Measurements from ENCODE around the gene GP2. TPM values are rescaled to one million over a fixed set of nuclear protein-coding genes. Genes with fewer than 3 reads are reported as not detected.

Gene GP2
- polyA plus RNA-seq, 1 of the 3 experiments (the other 2 are of a cell fraction) = not detected

DNA sequence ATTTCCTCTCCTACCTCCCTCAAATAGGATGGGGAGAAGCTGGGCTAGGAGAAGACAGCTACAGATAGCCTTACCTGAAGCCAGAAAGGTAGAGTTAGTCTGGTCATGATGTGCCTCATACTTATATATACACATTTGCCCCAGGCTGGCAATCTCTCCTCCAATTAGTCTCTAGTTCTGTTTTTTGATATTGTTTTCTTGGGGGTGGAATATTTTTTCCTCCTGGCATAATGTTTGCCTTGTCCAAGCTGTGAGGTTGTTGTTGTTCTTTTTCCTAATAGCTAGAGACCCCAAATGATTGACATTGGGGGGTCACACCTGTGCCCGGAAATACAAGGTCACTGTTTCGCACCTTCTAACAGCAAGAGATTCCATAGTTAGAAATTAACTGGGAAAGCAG lies 25.3 kb upstream of the GP2 start, which contains the start of gene UMOD:
Gene UMOD (minus strand): TSS at position 101 of the 400 bp plus-strand sequence. CDS start 1,978 bp downstream, outside the sequence.
- DNase-seq = no peak
- Histone ChIP-seq H3K79me2 (ENCODE audit: insufficient read depth) (no peaks in the 10 kb centered on the region), H4K20me1 (ENCODE audit: insufficient read depth) (no peaks in the 10 kb centered on the region), H2AFZ (ENCODE audit: low read depth) (no peak within 1 kb of the TSS), H3K27ac (ENCODE audit: low read depth in 2 of 2, low read length in 1 of 2) (no peak within 1 kb of the TSS), H3F3A (replicated peaks; ENCODE audit: insufficient read depth) (no peaks in the 10 kb centered on the region), H3K36me3 (replicated peaks in 1 of 2; ENCODE audit: control insufficient read depth in 1 of 2, insufficient read depth in 2 of 2, low read length in 1 of 2) (no peaks in the 10 kb centered on the region), H3K27me3 (ENCODE audit: insufficient read depth) (no peaks in the 10 kb centered on the region; the same call in 1 of the 2 replicates), H3K9me2 (no peaks in the 10 kb centered on the region), H3K4me2 (no peak within 1 kb of the TSS), H3K4me3 (ENCODE audit: low read depth in 2 of 2, low read length in 1 of 2) (no peak within 1 kb of the TSS), H3K9ac (no peak within 1 kb of the TSS), H3K4me1 (ENCODE audit: control insufficient read depth in 1 of 2, insufficient read depth in 2 of 2, low read depth in 1 of 2, low read length in 1 of 2) (no peaks in the 10 kb centered on the region; a peak in 1 of 4 replicates), H3K9me3 (no peaks in the 10 kb centered on the region)
- CTCF ChIA-PET = interaction anchor here (1.3 kb wide), 1 partner anchor 52 kb away, joined by 3 read pairs; no protein-coding TSS in a partner anchor
- 18% methylated on average over 2 of the region's 2 CpGs for WGBS (ENCODE audit: low lambda C conversion rate)
- TF ChIP-seq NRF1 (IDR thresholded peaks at IDR 0.05; ENCODE audit: low read depth, low read length) (no peak), JUND (IDR thresholded peaks at IDR 0.05) (no peak), MEF2A (IDR thresholded peaks at IDR 0.05; ENCODE audit: borderline replicate concordance, low read depth) (no peak), TEAD4 (IDR thresholded peaks at IDR 0.05; ENCODE audit: borderline replicate concordance, insufficient read depth) (no peak)
- POLR2A ChIA-PET = no interaction called here

DNA sequence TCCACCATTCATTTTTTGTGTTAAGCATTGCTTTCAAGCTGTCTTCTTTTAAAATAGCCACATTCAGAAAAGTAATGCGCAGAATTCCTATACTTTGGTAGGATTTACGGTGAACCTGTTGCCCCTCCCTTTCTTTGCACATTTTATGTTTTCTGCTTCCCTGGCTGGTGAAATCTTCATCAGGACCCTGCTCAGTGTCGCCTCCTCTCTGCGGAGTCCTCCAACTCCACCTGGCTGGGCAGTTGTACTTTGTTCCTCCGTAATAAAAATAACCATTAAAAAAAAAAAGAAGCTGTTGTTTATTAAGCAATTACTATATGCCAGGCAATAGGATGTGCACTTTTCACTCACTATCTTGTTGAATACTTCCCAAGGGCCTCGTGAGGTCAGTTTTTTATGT lies 22.3 kb upstream of the GP2 start:
- Histone ChIP-seq H3K4me2 (no peak overlapping the region), H3K27me3 (ENCODE audit: insufficient read depth) (no peaks in the 10 kb centered on the region; the same call in 1 of the 2 replicates), H3K36me3 (replicated peaks in 1 of 2; ENCODE audit: control insufficient read depth in 1 of 2, insufficient read depth in 2 of 2, low read length in 1 of 2) (no peaks in the 10 kb centered on the region), H3K9ac (no peak overlapping the region), H4K20me1 (ENCODE audit: insufficient read depth) (no peaks in the 10 kb centered on the region), H3K79me2 (ENCODE audit: insufficient read depth) (no peaks in the 10 kb centered on the region), H3K4me3 (ENCODE audit: low read depth in 2 of 2, low read length in 1 of 2) (no peak overlapping the region), H3F3A (replicated peaks; ENCODE audit: insufficient read depth) (no peaks in the 10 kb centered on the region), H2AFZ (ENCODE audit: low read depth) (no peak overlapping the region), H3K9me3 (no peaks in the 10 kb centered on the region), H3K9me2 (no peaks in the 10 kb centered on the region), H3K27ac (ENCODE audit: low read depth in 2 of 2, low read length in 1 of 2) (no peak overlapping the region), H3K4me1 (ENCODE audit: control insufficient read depth in 1 of 2, insufficient read depth in 2 of 2, low read depth in 1 of 2, low read length in 1 of 2) (no peaks in the 10 kb centered on the region; a peak in 1 of 4 replicates)
- ChIA-PET CTCF (interaction anchor here (0.6 to 1.2 kb wide), 3 partner anchors 16 to 442 kb away, joined by 3 to 4 read pairs (median 3); no protein-coding TSS in a partner anchor), POLR2A (no interaction called here)
- DNase-seq = no peak
- no peak for TF ChIP-seq GATA2 (CRISPR knock-in tag; IDR thresholded peaks at IDR 0.05)
- no peak for TF ChIP-seq RXRA (IDR thresholded peaks at IDR 0.05; ENCODE audit: borderline replicate concordance, low read depth)
- no peak for TF ChIP-seq JUND (IDR thresholded peaks at IDR 0.05)
- no peak for TF ChIP-seq YY1 (IDR thresholded peaks at IDR 0.05; ENCODE audit: low read depth)
- TF ChIP-seq NFIC (IDR thresholded peaks at IDR 0.05; ENCODE audit: borderline replicate concordance) = no peak
- TF ChIP-seq, protein P1, sequence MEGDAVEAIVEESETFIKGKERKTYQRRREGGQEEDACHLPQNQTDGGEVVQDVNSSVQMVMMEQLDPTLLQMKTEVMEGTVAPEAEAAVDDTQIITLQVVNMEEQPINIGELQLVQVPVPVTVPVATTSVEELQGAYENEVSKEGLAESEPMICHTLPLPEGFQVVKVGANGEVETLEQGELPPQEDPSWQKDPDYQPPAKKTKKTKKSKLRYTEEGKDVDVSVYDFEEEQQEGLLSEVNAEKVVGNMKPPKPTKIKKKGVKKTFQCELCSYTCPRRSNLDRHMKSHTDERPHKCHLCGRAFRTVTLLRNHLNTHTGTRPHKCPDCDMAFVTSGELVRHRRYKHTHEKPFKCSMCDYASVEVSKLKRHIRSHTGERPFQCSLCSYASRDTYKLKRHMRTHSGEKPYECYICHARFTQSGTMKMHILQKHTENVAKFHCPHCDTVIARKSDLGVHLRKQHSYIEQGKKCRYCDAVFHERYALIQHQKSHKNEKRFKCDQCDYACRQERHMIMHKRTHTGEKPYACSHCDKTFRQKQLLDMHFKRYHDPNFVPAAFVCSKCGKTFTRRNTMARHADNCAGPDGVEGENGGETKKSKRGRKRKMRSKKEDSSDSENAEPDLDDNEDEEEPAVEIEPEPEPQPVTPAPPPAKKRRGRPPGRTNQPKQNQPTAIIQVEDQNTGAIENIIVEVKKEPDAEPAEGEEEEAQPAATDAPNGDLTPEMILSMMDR (IDR thresholded peaks at IDR 0.05) = peak; percentile 24; the same call in 1 of the 2 replicates
- no peak for TF ChIP-seq POLR2AphosphoS5 (IDR thresholded peaks at IDR 0.05; ENCODE audit: low read depth, low read length)
- TF ChIP-seq MXI1 (IDR thresholded peaks at IDR 0.05; ENCODE audit: low read depth, low read length) = no peak
- WGBS (ENCODE audit: low lambda C conversion rate) = 50% methylated on average over 6 of the region's 6 CpGs

All from SK-N-SH (cell line).